ENCODE data around the gene BAG2. TPM values are rescaled to one million over a fixed set of nuclear protein-coding genes. Genes with fewer than 3 reads are reported as not detected.

Gene BAG2
- polyA plus RNA-seq, 1 experiment: 11.2 TPM

DNA sequence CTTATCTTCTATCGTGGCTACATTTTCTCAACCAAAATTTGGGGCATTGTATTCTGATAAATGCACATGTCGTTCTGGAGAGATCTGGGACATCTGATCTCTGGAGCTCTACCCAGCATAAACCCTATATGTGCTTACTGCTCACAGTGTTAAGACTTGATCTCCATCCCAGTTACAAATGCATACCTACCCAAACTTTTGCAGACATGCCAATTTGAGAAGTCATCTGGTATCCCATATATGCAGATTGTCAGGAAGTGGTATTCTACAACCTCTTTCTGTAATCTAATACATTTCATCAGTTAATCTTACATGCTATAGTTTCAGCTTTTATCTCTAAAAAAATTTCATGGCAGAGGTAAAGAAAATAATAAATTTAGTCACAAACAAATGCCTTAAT lies 11.2 kb downstream of the BAG2 start:
- no peak for DNase-seq (ENCODE audit: low read depth)
- Histone ChIP-seq H3K4me3 (ENCODE audit: low read depth, low read length) (no peak overlapping the region), H3K36me3 (ENCODE audit: control insufficient read depth, insufficient read depth, low read length) (peaks cover 13% of the 10 kb centered on the region), H3K27me3 (ENCODE audit: control insufficient read depth, insufficient read depth, low read length) (no peaks in the 10 kb centered on the region)
- TF ChIP-seq, protein P1, sequence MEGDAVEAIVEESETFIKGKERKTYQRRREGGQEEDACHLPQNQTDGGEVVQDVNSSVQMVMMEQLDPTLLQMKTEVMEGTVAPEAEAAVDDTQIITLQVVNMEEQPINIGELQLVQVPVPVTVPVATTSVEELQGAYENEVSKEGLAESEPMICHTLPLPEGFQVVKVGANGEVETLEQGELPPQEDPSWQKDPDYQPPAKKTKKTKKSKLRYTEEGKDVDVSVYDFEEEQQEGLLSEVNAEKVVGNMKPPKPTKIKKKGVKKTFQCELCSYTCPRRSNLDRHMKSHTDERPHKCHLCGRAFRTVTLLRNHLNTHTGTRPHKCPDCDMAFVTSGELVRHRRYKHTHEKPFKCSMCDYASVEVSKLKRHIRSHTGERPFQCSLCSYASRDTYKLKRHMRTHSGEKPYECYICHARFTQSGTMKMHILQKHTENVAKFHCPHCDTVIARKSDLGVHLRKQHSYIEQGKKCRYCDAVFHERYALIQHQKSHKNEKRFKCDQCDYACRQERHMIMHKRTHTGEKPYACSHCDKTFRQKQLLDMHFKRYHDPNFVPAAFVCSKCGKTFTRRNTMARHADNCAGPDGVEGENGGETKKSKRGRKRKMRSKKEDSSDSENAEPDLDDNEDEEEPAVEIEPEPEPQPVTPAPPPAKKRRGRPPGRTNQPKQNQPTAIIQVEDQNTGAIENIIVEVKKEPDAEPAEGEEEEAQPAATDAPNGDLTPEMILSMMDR (IDR thresholded peaks at IDR 0.05; ENCODE audit: insufficient read depth, low read depth, low read length): no peak
- ChIA-PET POLR2A (interaction anchor here (0.5 kb wide), 1 partner anchor 134 kb away, joined by 3 read pairs; the partner anchor contains the start of gene PRIM2), CTCF (interaction anchor here (1.3 to 2.7 kb wide), 3 partner anchors 8 to 228 kb away, joined by 3 to 8 read pairs (median 4); partner anchors contain the start of genes BEND6 and PRIM2)

DNA sequence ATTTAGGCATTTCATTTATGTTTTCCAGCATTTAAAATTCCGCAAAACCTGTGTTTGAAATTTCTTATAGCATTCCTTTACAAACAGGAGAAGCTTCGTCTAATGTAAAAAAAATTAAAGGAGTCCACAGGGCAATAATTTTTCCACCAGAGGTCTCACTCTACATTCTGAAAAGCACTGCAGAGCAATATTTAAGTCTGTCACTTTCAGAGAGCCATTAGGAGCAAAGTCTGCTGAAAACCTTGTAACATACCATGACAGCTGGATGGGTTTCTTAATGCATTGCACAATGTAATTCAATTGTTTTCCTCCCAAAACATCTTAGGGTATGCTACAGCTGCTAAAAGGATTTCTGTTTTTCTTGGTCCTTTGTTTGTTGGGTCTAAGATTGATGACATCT lies 18.0 kb downstream of the BAG2 start:
- no peaks in the 10 kb centered on the region for H3K27me3 ChIP-seq (ENCODE audit: control insufficient read depth, insufficient read depth, low read length)
- TF ChIP-seq, protein P1 (IDR thresholded peaks at IDR 0.05; ENCODE audit: insufficient read depth, low read depth, low read length): peak; percentile 54; the same call in 1 of the 2 replicates
- no peak overlapping the region for H3K4me3 ChIP-seq (ENCODE audit: low read depth, low read length)
- H3K36me3 ChIP-seq (ENCODE audit: control insufficient read depth, insufficient read depth, low read length): peaks cover 3% of the 10 kb centered on the region
- CTCF ChIA-PET: interaction anchor here (0.8 to 7.3 kb wide), 8 partner anchors 8 to 287 kb away, joined by 3 to 87 read pairs (median 4); partner anchors contain the start of gene PRIM2
- POLR2A ChIA-PET: no interaction called here
- no peak for DNase-seq (ENCODE audit: low read depth)

DNA sequence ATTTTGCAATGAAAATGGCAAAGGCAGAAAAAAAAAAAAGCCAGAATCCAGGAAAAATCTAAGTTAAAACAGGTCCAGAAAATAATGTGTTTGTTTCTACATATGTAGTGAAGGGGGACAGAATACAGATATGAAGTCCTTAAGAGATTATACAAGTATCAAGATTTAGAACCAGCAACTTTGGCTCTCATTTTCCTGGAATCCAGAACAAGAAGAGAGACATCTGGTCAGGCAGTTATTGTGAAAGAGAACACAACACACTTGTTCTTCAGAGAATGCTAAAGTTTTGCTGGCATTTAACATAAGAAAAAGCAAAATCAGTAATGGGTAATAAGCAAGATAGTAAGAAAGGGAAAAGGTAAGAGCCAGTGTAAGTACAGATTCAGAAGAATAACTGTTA lies 21.1 kb downstream of the BAG2 start:
- H3K36me3 ChIP-seq (ENCODE audit: control insufficient read depth, insufficient read depth, low read length): peaks cover 5% of the 10 kb centered on the region
- ChIA-PET CTCF (no interaction called here), POLR2A (no interaction called here)
- DNase-seq (ENCODE audit: low read depth): no peak
- H3K4me3 ChIP-seq (ENCODE audit: low read depth, low read length): no peak overlapping the region
- no peaks in the 10 kb centered on the region for H3K27me3 ChIP-seq (ENCODE audit: control insufficient read depth, insufficient read depth, low read length)
- TF ChIP-seq, protein P1 (IDR thresholded peaks at IDR 0.05; ENCODE audit: insufficient read depth, low read depth, low read length): no peak

DNA sequence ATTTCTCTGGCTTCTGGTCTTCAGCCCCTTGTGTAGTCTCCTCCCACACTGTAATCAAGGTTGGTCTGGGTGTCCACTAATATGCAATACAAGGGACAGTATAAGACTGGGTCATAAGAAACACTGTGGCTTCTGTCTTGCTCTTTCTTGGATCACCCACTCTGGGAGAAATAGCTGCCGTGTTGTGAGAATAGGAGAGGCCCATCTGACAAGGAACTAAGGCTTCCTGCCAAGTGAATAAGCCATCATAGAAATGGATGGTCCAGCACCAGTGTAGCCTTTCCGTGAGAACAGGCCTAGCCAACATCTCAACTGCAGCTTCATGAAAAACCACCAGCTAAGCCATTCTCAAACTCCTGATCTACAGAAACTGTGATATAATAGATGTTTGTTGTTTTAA lies 23.3 kb downstream of the BAG2 start:
- DNase-seq (ENCODE audit: low read depth): no peak
- TF ChIP-seq, protein P1 (IDR thresholded peaks at IDR 0.05; ENCODE audit: insufficient read depth, low read depth, low read length): no peak
- no peak overlapping the region for H3K4me3 ChIP-seq (ENCODE audit: low read depth, low read length)
- ChIA-PET POLR2A (no interaction called here), CTCF (interaction anchor here (1.6 kb wide), 1 partner anchor 122 kb away, joined by 6 read pairs; the partner anchor contains the start of gene PRIM2)
- H3K36me3 ChIP-seq (ENCODE audit: control insufficient read depth, insufficient read depth, low read length): peaks cover 9% of the 10 kb centered on the region
- no peaks in the 10 kb centered on the region for H3K27me3 ChIP-seq (ENCODE audit: control insufficient read depth, insufficient read depth, low read length)

DNA sequence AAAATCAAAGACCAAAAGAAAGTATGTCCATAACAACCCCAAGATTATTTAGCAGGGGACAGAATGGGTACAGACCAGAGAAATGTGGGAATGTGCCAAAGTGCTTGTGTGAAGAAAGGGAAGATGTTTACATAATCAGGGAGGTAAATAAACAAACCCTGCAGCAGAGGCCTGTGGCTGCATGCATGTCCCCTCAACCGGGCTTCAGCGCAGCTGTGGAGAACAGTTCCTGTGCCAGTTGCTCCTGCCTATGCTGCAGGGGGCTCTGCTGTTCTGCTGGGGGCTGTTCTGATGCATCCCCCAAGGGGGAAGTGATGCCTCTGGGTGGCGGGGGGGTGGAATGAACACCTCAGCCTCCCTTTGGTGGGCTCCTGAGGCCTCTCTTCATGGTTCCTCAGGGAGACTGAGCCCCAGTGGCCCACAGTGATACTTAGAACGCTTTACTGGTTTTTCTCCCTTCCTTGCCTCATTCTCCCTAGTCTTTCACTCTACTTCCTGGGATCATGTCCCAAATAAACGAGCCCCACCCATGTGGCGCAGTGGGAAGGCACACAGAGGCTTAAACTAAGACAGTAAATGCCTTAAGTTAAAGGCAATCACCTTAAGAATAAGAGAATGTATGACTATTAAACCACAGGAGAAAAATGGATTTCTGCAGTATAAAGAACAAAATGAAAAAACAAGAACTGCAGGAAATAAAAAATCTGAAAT lies 27.0 kb downstream of the BAG2 start:
- H3K27me3 ChIP-seq (ENCODE audit: control insufficient read depth, insufficient read depth, low read length): no peaks in the 10 kb centered on the region
- H3K4me3 ChIP-seq (ENCODE audit: low read depth, low read length): no peak overlapping the region
- POLR2A ChIA-PET: no interaction called here
- no peak for DNase-seq (ENCODE audit: low read depth)
- H3K36me3 ChIP-seq (ENCODE audit: control insufficient read depth, insufficient read depth, low read length): peaks cover 5% of the 10 kb centered on the region
- CTCF ChIA-PET: interaction anchor here (0.7 to 1.3 kb wide), 4 partner anchors 9 to 14 kb away, joined by 3 to 6 read pairs (median 4); no protein-coding TSS in a partner anchor
- TF ChIP-seq, protein P1 (IDR thresholded peaks at IDR 0.05; ENCODE audit: insufficient read depth, low read depth, low read length): no peak

All from BJ (cell line).